ENCODE measurements around the gene APBB1.

The APBB1 gene

DNA sequence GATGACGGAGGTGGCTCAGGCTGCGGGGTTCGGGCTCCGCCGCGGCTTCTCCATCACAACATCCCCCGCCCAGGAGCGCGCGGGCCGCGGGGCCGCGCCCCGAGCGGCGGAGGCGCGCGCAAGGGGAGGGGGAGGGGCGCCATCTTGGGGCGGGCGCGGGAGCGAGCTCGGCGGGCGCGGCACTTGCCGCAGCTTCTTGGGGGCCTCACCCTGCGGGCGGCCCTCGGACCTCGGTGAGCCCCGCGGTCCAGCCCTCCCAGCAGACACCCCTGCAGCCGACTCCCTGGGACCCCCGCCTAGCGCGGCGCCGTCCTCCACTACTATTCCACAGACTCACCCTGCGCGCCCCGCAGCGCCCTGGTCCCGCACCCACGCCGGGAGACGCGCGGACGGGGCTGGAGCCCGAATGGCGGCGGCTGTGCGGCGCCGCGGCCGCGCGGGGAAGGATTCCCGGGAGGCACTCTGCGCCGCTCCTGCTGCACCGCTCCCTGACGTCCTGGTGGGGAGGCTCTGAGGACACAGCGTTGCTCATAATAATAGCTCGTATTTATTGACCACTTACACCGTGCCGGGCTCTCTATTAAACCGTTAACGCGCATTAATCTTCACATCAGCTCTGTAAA lies at the start of gene APBB1:
Gene APBB1, minus strand, starts transcription at position 86 of the 623 bp plus-strand sequence. CDS start 7,747 bp downstream, outside the sequence.
- DNase-seq (ENCODE audit: low read depth) = no peak

DNA sequence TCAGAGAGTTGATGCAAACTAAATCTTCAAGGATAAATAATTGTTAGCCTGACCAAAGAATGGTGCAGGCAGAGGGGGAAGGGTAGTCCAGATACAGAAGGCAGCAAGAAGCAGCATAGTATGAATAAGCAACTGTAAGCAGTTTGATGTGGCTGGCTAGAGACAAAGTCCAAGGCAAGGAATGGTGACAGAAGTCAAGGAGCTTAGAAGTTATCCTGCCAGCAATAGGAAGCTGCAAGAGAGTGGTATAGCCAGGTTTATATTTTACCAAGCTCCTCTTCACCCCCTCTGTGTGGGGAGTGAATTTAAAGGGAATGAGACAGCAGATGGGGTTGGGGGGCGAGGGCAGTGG lies 40.2 kb upstream of the APBB1 start:
- DNase-seq (ENCODE audit: low read depth) = no peak

DNA sequence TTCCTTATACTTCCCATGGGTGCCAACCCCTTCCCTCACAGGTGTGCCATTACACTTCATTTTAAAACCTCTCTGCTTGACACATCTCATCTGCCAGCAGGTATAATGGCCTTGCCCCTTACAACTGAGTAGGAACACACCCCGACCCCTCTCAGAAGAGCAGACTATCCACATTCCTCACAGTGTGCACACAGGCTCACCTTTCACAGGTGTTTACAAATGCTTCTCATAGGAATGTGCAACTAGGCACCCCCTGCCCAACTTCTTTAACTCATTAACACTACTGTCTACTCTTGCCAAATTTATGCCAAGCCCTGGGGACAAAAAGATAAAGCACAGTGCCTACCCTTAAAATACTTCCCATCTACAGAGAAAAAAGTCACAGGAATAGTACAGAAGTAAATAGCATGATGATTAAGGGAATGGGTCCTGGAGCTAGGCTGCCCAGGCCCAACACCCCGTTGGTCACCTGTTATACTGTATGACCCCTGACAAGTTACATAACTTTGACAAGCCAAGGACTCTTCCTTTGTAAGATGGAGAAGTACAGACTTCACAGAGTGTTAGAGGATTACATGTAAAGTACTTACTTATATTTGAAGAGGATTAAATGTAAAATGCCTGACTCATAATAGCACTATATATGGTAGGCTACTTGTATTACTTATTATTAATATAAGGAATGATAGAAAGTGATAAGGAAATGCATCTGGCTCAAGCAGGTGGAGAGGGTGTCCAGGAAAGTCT lies 39.6 kb upstream of the APBB1 start:
- no peak for DNase-seq (ENCODE audit: low read depth)

DNA sequence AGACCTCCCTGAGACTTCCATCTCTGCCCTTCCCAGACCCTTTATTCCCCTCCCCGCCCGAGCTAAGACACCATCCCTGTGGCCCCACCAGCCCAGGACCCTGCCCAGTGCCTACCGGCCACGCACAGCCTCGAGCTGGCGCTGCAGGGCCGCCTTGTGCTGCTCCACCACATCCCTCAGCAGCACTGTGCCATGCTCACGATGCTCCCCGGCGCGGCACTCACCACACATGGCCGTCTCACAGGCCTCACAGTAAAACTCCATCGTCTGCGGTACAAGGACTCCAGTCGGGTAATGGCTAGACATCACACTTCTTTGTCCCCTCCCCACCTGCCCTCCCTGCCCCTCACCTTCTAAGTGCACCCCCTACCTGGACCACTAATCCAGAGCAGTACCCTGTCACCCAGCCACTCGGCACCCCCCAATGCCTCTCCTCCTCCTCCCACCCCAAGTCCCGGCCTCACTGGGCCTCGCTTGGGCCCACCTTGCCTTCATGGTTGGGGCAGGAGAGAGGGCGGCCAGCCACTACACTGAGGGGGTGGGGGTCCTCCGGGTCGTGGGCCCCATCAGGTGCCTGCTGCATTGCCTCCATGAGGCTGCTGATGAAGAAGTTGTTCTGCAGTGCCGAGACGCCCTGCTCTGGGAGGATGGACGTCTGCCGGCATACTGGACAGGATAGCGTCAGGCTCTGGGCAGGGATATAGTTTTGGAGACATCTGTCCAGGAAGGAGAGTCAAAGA lies 38.9 kb upstream of the APBB1 start:
- no peak for DNase-seq (ENCODE audit: low read depth)

DNA sequence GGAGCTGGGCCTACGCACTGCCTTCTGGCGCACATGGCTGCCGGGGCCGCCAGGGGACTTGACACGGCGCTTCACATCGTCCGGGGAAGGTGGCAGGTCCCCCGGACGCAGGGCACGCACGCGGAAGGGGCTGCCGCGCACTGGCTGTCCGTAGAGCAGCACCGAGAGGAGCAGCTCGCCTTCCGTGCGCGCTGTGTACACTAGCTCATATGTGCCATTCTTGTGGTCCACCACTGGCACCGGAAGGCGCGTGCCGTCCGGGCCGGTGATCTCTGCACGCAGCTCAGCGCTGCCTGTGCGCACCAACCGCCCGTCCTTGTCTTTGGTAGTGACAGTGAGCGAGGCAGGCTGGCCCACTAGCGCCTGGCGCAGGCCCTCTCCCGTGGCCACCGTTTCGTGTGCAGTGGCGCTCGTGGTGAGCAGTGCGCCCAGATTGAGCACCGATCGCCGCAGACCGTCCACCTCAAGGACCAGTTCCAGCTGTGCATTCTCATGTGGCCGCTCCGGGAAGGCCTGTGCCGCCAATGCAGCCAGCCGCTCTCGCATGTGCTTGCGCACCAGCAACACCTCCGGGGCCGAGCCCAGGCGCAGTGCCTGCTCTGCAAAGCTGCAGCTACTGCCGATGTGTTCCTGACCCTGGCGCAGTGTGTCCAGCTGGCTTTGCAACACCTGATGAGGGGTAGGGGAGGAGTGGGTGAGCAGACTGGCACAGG lies 37.6 kb upstream of the APBB1 start:
- DNase-seq (ENCODE audit: low read depth) = no peak

DNA sequence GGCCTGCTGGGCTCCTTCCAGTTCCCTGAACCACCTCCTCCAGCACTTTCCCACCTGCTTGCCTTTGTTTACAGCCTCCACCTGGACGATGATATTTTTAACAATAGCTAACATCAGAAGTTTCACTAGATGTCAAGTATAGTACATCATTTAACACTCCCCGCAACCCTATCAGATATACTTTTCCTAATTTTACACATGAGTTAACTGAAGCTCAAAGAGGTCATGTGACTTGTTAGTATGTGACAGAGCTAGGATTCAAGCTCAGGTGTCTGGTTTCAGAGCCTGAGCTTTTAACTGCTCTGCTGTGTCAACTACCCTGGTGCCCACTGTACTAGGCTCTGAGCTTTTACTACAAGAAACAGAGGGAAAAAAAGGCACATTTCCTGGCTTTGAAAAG lies 36.2 kb upstream of the APBB1 start:
- DNase-seq (ENCODE audit: low read depth) = no peak

DNA sequence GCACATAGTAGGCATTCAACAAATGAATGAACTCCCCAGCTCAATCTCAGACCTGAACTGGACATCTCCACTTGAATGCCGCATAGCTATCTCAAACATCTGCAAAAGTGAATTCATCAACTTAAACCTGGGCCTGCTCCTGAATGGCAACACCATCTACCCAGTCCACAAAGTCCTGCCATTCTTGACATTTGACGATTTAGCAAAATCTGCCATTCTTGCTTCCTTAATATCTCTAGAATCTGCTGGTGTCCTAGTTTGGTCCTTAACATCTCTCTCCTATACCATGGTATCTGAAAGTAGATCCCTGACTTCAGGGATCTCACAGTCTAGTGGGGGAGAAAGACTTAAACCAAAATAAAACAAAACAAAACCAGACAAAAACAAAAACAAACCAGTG lies 34.3 kb upstream of the APBB1 start:
- DNase-seq (ENCODE audit: low read depth) = no peak

DNA sequence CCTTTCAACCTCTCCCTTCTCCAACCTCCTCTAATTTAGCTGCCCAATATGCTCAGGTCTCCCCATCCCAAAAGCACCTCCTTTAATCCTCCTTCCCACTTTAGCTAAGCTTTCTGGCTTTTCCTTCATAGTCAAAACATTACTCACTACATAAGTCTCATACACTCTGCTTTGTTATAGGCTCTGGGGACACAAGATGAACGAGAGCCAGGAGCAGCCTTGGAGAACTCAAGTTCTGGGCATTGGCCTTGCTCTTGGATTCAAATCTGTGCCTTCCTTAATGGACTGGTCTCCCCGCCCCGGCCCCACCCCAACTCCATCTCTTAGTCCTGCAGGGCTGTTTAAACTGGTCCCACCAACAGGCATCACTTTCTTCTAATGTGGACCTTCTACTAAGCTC lies 33.3 kb upstream of the APBB1 start:
- no peak for DNase-seq (ENCODE audit: low read depth)

DNA sequence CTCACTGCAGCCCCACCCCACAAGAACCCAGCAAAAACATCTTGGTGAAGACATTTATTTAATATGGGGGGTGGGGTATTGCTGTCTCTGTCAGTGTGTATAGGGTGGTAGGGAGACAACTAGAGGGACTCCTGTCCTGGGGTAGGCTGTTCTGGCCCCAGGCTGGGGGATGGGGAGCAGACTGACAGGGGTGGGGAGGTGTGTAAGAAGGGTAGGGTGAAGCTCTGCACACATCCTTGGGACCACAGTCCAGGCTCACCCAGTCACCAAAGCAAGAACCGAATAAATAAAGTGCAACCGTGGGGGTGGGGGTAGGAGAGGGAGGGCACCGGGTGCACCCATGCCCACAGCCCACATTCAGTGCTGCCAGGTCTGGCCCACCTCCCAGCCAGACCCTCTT lies 29.7 kb upstream of the APBB1 start:
- no peak for DNase-seq (ENCODE audit: low read depth)

DNA sequence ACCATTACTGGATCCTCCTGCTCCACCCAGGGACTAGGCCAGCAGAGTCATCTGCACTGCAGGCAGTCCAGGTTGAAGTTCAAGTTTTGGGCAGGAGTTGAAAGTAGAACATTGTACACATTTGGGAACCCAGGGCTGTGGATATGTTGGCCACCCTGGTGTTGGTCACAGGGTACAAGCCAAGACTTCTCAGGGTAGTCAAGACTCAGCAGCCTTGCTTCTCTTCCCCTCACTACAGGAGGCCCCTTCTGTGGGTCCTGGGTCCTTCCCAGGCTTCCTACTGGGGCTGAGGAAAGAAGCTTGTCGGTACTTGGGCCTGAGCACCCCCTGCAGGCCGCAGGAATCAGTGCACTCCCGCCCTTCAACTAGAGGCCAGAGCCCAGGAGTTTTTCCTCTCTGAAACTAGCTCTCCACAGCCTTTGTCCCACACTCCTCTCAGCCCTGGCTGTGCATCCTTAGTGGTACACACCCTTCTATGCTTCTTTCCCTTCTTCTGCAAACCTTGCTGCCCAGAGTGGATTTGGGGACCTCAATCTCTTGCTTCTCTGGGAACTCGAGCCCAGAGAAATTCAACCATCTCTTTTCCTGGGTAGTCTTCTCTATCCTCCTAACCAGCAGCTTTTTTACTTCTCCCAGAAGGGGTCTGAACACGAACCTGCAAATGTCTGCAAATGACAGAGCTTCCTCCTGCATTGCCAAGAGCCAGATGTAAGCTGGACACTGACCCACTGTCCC lies 24.5 kb upstream of the APBB1 start:
- no peak for DNase-seq (ENCODE audit: low read depth)

DNA sequence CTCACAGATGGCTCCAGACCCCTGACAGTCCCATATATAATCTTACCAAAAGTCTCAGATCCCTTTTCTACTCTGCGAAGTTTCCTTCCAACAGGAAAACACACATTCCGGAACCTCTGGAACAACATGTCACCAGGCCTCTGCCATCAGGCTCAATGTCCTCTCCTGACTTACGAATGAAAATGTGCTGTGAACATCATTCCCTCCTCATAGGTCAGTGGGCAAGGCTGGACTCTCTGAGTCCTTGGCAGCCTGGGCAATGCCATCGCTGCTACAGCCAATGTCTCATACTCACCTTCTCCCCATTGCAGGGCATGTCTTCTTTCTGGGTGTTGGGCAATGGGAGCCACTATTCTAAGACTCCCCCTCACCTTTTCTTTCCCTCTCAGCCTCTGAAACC lies 23.5 kb upstream of the APBB1 start:
- DNase-seq (ENCODE audit: low read depth) = no peak

DNA sequence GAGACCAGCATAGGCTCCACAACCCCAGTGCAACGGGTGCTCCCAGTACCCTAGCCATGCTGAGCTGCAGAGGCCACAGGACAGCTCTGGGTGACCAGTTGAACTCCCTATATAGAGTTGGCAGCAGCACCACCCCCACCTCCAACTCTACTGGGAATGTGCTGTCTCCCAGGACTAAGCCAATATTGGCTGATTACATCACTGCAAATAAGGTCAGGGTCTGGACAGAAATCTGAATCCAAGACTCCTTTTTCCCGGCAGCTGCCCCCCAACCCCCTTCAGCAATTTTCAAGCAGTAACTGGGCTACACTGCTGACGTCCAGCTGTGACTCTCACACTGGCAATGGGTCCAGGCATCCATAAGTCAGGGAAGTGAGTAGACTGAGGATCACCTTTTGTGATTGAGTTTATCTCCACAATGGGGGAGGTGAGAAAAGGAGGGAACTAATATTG lies 22.0 kb upstream of the APBB1 start, which contains the start of gene HPX:
Gene HPX, minus strand, starts transcription at position 82 of the 453 bp plus-strand sequence. Its CDS starts 24 bp downstream, at position 58.
- no peak for DNase-seq (ENCODE audit: low read depth)

DNA sequence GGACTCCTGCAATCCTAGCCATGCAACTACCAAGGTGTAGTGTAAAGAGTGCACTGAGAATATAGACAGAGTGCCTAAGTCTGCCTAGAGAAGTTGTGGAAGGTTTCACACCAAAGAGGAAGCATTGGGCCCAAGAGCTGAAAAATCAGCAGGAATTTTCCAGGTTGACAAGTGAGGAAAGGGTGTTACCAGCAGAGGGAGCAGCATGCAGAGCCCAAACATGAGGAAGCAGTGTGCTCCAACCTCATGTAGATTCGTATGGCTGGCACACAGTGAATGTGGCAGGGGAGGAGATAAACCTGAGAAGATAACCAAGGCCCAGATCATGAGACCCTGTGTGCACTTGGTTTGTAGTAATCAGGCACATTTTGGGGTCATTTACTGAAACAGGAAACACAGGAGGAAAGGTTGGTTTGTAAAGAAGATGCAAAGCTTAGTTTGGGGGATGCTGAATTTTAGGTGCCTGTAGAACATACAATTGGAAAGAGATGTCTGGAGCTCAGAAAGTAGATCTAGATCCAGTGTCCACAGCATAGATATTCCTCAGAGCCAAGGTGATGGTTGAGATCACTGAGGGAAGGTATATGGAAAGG lies 20.2 kb upstream of the APBB1 start:
- no peak for DNase-seq (ENCODE audit: low read depth)

DNA sequence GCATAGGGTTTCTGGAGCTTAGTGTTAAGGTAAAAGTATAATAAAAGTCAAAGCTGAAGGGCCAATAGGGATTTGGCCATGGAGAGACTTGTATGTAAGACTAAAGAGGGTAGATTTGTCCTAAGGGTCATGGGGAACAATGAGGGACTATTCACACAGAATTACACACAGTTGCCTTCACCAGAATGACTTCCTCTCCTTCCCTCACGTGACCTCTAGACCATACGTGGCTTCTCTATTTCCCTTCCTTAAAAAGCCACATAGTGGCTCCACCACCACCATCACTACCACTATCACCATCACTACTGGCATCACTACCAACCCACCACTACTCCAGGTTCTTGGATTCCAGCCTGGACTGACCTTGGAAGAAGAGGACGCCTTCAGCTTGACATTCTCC lies 19.1 kb upstream of the APBB1 start:
- DNase-seq (ENCODE audit: low read depth) = no peak

DNA sequence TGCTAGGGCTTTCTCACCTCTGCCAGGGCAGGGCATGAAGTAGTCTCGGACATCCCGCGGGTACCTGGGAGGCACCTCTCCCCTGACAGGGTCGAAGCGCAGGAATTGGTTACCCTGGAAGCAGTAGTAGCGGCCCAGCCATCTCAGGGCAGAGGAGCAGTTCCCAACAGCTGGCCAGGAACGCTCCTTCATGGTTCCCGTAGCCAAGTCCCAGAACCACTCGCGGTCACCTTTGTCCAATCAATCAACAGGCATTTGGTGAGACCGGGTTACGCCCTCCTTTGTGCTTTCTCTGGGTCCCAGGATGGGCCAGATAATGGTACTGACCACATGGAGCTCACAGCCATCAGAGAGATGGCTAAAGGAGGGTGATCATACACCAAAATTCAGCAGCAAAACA lies 18.5 kb upstream of the APBB1 start:
- no peak for DNase-seq (ENCODE audit: low read depth)

DNA sequence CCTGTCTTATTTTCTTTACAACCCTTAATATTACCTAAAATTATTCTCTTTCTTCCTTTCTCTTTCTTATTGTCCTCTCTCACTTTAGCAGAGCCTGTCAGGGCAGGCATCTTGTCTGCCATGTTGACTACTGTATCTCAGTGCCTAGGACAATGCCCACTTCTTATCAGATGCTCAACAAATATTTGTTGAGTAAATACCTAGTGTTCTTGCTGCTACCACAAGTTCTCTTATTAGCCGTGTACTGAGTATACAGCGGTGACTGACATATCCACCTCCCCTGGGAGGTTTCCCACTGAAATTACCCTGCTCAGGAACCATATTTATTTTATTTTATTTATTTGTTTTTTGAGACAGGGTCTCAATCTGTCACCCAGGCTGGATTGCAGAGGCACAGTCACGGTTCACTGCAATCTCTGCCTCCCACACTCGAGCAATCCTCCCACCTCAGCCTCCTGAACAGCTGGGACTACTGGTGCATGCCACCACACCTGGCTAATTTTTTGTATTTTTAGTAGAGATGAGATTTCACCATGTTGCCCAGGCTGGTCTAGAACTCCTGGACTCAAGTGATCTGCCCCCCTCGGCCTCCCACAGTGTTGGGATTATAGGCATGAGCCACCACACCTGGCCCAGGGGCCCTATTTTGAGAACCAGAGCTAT lies 15.2 kb upstream of the APBB1 start:
- no peak for DNase-seq (ENCODE audit: low read depth)

DNA sequence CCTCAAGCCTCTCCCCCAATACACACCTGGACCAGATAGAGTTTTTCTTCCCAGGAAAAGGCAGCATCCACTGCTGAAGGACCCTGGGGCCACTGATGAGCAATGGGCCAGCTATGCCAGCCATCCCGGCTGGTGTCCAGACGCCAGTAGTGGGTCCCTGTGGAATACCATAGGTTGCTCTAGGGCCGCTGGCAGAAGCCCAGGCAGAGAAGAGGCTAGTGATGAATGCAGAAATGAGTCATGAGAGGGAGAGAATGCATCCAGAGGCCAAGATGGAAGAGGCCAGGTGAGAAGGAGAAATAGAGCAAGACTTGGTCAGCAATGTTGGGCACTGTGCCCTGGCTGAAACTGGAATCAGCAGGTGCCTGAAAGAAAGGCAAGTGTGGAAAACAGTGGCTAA lies 13.0 kb upstream of the APBB1 start:
- no peak for DNase-seq (ENCODE audit: low read depth)

DNA sequence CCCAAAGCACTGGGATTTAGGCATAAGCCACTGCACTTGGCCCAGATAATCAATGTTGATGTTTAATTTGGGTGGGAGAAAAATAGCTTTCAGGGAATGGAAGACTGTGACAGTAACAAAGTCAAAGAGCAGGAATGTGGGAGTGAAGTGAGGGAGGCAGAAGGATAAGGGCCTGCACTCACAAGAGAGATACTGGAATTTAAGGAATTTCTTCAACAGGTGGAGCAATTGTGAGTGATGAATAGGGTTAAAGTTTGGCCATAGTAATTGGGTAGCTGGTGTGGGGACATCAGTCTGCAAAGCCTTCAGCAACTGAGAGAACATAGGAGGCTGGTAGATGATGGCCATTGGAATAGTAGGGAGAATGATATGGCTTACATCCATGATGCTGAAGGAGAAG lies 8.6 kb upstream of the APBB1 start:
- DNase-seq (ENCODE audit: low read depth) = no peak

DNA sequence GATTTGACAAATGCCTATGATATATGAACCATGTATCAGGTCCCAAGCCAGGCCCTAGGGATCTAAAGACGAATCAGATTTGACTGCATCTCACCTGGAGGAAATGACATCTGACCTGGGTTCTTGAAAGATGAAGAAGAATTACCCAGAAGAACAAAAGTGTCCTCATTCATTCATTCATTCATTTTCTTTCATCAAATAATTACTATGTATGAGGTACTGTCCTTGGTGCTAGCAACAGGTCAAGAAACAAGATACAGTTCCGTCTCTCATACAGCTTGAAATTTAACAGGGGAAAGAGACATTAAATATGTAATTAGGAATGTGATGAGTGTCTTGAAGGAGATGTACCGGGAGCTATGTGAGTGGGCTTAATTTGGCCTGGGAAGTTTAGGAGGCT lies 1.8 kb upstream of the APBB1 start:
- no peak for DNase-seq (ENCODE audit: low read depth)

DNA sequence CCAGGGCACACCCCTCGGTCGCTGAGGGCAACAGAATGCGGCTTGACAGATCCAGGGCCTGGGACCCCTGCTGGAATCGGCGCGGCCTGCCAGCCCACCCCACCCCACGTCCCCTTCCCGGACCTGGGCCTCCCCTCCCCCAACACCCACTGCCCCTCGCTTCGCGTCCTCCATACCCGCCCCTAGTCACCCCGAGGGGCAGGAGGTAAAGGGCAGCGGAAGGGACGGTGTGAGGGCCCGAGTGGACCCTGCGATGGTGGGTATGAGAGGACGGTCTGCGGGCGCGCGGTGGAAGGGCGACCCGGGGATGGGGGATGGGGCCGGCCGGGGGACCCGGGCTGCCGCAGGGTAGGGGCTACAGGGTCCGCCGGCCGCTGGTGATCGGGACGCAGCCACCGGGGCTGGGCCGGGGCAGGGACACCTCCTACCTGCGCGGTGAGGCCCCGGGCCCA lies 311 bp downstream of the APBB1 start:
- no peak for DNase-seq (ENCODE audit: low read depth)
